Raji (cell line): ENCODE measurements around the gene PIBF1.

ENCODE experiments used
- POLR2A ChIP-seq: IDR thresholded peaks from 2 replicates; pipeline ENCODE4 v1.6.1; 2011; ENCODE audit warnings: low read depth, low read length, control low read depth; ENCODE audit not compliant: insufficient read depth

The PIBF1 gene

DNA sequence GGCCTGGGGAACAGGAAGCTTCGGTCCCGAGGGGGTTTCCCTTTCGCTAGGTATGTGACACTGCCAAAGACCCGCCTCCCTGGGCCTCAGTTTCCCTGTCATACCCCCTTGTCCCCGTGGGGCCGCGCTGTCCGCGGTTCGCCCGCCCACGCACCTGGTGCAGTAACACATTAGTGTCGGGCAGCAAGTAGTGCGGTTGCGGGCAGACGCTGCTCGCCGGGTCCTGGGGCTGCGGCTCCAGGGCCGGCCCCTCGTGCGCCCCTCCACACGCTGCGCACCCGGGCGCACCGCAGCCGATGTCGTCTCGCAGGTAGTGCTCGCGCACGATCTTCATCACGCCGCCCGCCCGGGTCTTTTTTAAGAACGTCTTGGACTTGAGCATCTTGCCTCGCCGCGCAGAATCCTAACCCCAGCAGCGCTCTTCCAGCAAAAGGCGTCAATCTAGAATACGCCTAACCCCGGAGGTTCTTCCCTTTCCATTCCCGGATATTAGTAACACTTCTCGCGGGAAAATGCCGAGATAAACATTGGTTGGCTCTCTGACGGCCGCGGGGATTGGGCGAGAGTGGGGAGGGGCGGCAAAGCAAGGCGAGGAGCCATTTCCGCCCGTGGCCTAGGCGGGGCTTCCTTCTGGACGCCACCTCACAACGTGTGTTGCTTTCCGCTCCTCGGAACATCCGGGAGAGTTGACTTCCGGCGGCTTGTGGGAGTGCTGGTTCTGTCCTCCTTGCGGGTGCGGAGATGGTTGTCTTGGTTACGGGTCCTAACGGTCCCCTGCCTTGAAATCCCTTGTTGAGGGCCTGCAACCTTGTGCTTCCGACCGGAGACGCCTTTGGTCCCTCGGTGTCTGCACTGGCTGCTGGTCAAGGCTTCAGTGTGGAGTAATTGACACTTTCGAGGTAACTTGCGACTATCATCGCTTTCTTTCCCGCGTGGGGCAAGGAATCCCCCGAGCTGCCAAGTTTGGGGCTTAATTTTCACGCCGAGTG is at the start of gene PIBF1, which contains the start of gene DIS3:
TSS of gene PIBF1 (plus strand) at position 683 of the 989 bp plus-strand sequence. CDS start 1,337 bp downstream, outside the sequence.
TSS of gene DIS3 (minus strand) at position 450 of the 989 bp plus-strand sequence. CDS start at position 382, 68 bp downstream.
- TF ChIP-seq POLR2A: peak; percentile 88

GRCh38 chr13:72737033-72737432 is 44.9 kb upstream of the PIBF1 start:
- TF ChIP-seq POLR2A: no peak

GRCh38 chr13:72740015-72740414 is 41.9 kb upstream of the PIBF1 start:
- TF ChIP-seq POLR2A: no peak

GRCh38 chr13:72745260-72745659 is 36.7 kb upstream of the PIBF1 start:
- no peak for TF ChIP-seq POLR2A

GRCh38 chr13:72751220-72751619 is 30.7 kb upstream of the PIBF1 start:
- TF ChIP-seq POLR2A: no peak

- TF ChIP-seq POLR2A: no peak
Observed at GRCh38 chr13:72754111-72754510, 27.8 kb upstream of the PIBF1 start.

- TF ChIP-seq POLR2A: no peak
Observed at GRCh38 chr13:72757792-72758535, 24.0 kb upstream of the PIBF1 start.

GRCh38 chr13:72760189-72760588 is 21.7 kb upstream of the PIBF1 start:
- TF ChIP-seq POLR2A: no peak

DNA sequence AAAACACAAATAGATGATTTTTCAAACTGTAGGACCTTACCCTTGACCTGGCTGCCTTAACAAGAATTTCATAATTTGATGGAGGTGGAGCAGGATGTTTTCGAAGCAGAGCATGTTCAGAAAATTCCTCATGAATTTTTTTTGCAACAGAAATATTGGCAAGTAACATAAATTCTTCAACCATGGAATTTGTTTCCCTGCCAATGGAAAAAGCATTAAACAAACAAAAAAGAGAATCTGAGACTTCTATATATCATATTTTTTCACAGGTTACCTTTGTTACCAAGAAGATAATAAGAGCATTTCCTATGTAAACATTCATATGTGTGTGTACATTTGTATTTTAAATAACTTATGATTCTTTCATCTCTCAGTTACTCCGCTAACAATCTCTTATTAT is 18.5 kb upstream of the PIBF1 start:
- TF ChIP-seq POLR2A: no peak

DNA sequence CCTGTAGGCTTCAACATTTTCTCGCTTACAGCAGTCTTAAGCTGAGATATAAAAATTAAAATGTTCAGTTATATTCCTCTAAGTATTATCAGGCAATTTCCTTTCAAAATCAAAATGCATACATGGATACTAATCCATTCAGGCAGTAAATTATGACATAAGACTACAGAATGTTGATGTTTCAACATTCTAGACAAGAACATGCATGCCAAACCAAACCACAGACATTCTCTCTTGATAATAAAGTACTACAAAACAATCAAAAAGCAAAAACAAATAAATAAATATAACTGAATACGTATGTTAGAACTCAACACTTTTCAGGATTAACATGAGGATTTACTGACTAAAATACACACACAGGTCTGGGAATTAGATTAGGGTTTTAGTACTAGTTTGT is 7.9 kb upstream of the PIBF1 start:
- no peak for TF ChIP-seq POLR2A

- TF ChIP-seq POLR2A: no peak
Observed at GRCh38 chr13:72782717-72783116, 784 bp downstream of the PIBF1 start.

DNA sequence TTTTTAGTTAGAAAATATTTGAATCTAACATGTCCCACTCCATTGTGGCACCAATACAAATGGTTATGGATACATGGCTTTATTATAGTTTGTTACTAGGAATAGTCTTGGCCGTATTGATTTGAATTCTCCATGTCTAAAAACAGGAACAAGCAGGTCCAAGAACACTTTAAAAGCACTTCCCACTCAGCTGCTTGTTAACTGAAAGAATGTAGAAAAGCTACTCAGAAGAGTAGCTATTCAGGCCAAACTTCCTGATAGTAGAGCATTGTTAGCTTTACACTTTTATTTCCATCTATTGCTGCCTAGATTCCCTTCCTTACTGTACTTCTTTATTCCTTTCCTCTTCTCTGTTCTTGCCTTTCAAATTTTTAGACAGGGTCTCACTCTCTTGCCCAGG is 6.9 kb downstream of the PIBF1 start:
- TF ChIP-seq POLR2A: no peak

GRCh38 chr13:72792640-72793039 is 10.7 kb downstream of the PIBF1 start:
- TF ChIP-seq POLR2A: no peak

GRCh38 chr13:72798817-72799216 is 16.9 kb downstream of the PIBF1 start:
- TF ChIP-seq POLR2A: no peak

GRCh38 chr13:72804301-72804700 is 22.4 kb downstream of the PIBF1 start:
- no peak for TF ChIP-seq POLR2A
